Kidney epithelial cell (primary cell): ENCODE data around the gene GXYLT1. TPM values are rescaled to one million over a fixed set of nuclear protein-coding genes. Genes with fewer than 3 reads are reported as not detected.

Experiments used
- DNase-seq: peaks from one replicate; pipeline ENCODE4 v3.0.0-alpha.2; 2010; ENCODE audit warnings: low read depth
- H3K27me3 ChIP-seq: 2 replicates; pipeline ENCODE4 v1.6.0; 2011; ENCODE audit warnings: low read length; ENCODE audit not compliant: control insufficient read depth, insufficient read depth
- H3K36me3 ChIP-seq: 2 replicates; pipeline ENCODE4 v1.5.1; 2011; ENCODE audit warnings: low read length; ENCODE audit not compliant: control insufficient read depth, insufficient read depth
- H3K4me3 ChIP-seq: 2 replicates; pipeline ENCODE4 v1.5.1; 2011; ENCODE audit warnings: low read depth, mild to moderate bottlenecking, control low read depth, low read length
- CTCF ChIP-seq: IDR thresholded peaks from 2 replicates; pipeline ENCODE4 v1.5.1; 2011; ENCODE audit warnings: mild to moderate bottlenecking, moderate library complexity, low read length, control low read depth, inconsistent platforms; ENCODE audit not compliant: insufficient read depth, poor library complexity, severe bottlenecking
- total RNA-seq: library from RNA; depleted of rRNA; stranded (reverse); fragments of >200 nt; gene quantifications from 2 replicates; pipeline ENCODE4 v1.2.3, GENCODE V29; 2015

The GXYLT1 gene
- total RNA-seq, 1 donor from 2014 or later, result 23.6 TPM

- H3K27me3 ChIP-seq, result no peaks in the 10 kb centered on the region
- no peak for DNase-seq
- TF ChIP-seq CTCF, result no peak
- H3K36me3 ChIP-seq, result no peaks in the 10 kb centered on the region
- no peak overlapping the region for H3K4me3 ChIP-seq
Observed at GRCh38 chr12:42161529-42161928, 16.9 kb upstream of the GXYLT1 start.

GRCh38 chr12:42156232-42156631 lies 11.6 kb upstream of the GXYLT1 start:
- no peak for TF ChIP-seq CTCF
- Histone ChIP-seq H3K36me3 (no peaks in the 10 kb centered on the region), H3K4me3 (no peak overlapping the region), H3K27me3 (no peaks in the 10 kb centered on the region)
- DNase-seq, result peak; percentile 50

GRCh38 chr12:42145552-42146215 lies 1.0 kb upstream of the GXYLT1 start:
- no peaks in the 10 kb centered on the region for H3K27me3 ChIP-seq
- no peak for DNase-seq
- no peak for TF ChIP-seq CTCF
- H3K36me3 ChIP-seq, result no peaks in the 10 kb centered on the region
- no peak overlapping the region for H3K4me3 ChIP-seq

GRCh38 chr12:42145197-42145549 lies 499 bp upstream of the GXYLT1 start:
- Histone ChIP-seq H3K27me3 (no peaks in the 10 kb centered on the region), H3K36me3 (no peaks in the 10 kb centered on the region), H3K4me3 (peak overlapping the region; percentile 77)
- TF ChIP-seq CTCF, result no peak
- no peak for DNase-seq

GRCh38 chr12:42144158-42144407 lies 591 bp downstream of the GXYLT1 start:
- DNase-seq, result no peak
- H3K27me3 ChIP-seq, result no peaks in the 10 kb centered on the region
- H3K36me3 ChIP-seq, result no peaks in the 10 kb centered on the region
- H3K4me3 ChIP-seq, result peak overlapping the region; percentile 77
- no peak for TF ChIP-seq CTCF

GRCh38 chr12:42143452-42144157 lies 1.1 kb downstream of the GXYLT1 start:
- no peaks in the 10 kb centered on the region for H3K36me3 ChIP-seq
- no peak for TF ChIP-seq CTCF
- DNase-seq, result no peak
- no peaks in the 10 kb centered on the region for H3K27me3 ChIP-seq
- H3K4me3 ChIP-seq, result peak overlapping the region; percentile 77
